Trophoblast cell (in vitro differentiated cells and primary cell): ENCODE measurements around the gene EVL.
A peak's percentile ranks its signal among the peaks of the same experiment; 100 is the strongest.

Experiments
- DNase-seq, 2 donors: peaks; one replicate each; pipeline ENCODE4 v3.0.0-alpha.2; 2016
- H2AFZ ChIP-seq: 2 replicates; pipeline ENCODE4 v1.6.1; 2013; ENCODE audit warnings: low read length, moderate library complexity, mild to moderate bottlenecking; ENCODE audit not compliant: insufficient read depth, poor library complexity
- H2AK5ac ChIP-seq: 2 replicates; pipeline ENCODE4 v1.6.1; 2013; ENCODE audit warnings: mild to moderate bottlenecking, low read length
- H2BK120ac ChIP-seq: 2 replicates; pipeline ENCODE4 v1.6.1; 2013; ENCODE audit warnings: low read length, mild to moderate bottlenecking, moderate library complexity; ENCODE audit not compliant: insufficient read depth, poor library complexity
- H2BK12ac ChIP-seq: 2 replicates; pipeline ENCODE4 v1.6.1; 2013; ENCODE audit warnings: mild to moderate bottlenecking, low read length, moderate library complexity
- H2BK5ac ChIP-seq: 2 replicates; pipeline ENCODE4 v1.6.1; 2013; ENCODE audit warnings: low read length, low read depth, moderate library complexity, mild to moderate bottlenecking; ENCODE audit not compliant: poor library complexity
- H3K14ac ChIP-seq: 2 replicates; pipeline ENCODE4 v1.6.1; 2013; ENCODE audit warnings: mild to moderate bottlenecking, low read length
- H3K18ac ChIP-seq: 2 replicates; pipeline ENCODE4 v1.6.1; 2013; ENCODE audit warnings: mild to moderate bottlenecking, low read length
- H3K23ac ChIP-seq: 2 replicates; pipeline ENCODE4 v1.6.1; 2013; ENCODE audit warnings: low read length
- H3K27ac ChIP-seq: 2 replicates; pipeline ENCODE4 v1.5.1; 2013; ENCODE audit warnings: low read depth, mild to moderate bottlenecking, inconsistent platforms, low read length, moderate library complexity
- H3K27me3 ChIP-seq: 2 replicates; pipeline ENCODE4 v1.6.1; 2013; ENCODE audit warnings: inconsistent platforms, mild to moderate bottlenecking, low read length, moderate library complexity; ENCODE audit not compliant: insufficient read depth
- H3K36me3 ChIP-seq, 2 experiments: 1 replicate in 1 of 2; 2 replicates in 1 of 2; pipeline ENCODE4 v1.6.1; 2013; ENCODE audit warnings: low read length in 2 of 2, mild to moderate bottlenecking in 2 of 2, moderate library complexity in 1 of 2; ENCODE audit not compliant: insufficient read depth in 2 of 2, control insufficient read depth in 1 of 2
- H3K4ac ChIP-seq: 2 replicates; pipeline ENCODE4 v1.6.1; 2013; ENCODE audit warnings: low read depth, mild to moderate bottlenecking, low read length, moderate library complexity
- H3K4me1 ChIP-seq, 2 experiments: 1 replicate in 1 of 2; 2 replicates in 1 of 2; pipeline ENCODE4 v1.6.1; 2013; ENCODE audit warnings: low read length in 2 of 2, mild to moderate bottlenecking in 2 of 2, moderate library complexity in 1 of 2; ENCODE audit not compliant: insufficient read depth in 2 of 2, control insufficient read depth in 1 of 2
- H3K4me2 ChIP-seq: 2 replicates; pipeline ENCODE4 v1.6.1; 2013; ENCODE audit warnings: inconsistent platforms, mild to moderate bottlenecking, low read length, moderate library complexity
- H3K4me3 ChIP-seq: 2 replicates; pipeline ENCODE4 v1.5.1; 2013; ENCODE audit warnings: mild to moderate bottlenecking, low read depth, low read length, inconsistent platforms
- H3K79me1 ChIP-seq: one replicate; pipeline ENCODE4 v1.6.1; 2013; ENCODE audit warnings: low read length
- H3K79me2 ChIP-seq: 2 replicates; pipeline ENCODE4 v1.6.1; 2013; ENCODE audit warnings: low read length, mild to moderate bottlenecking; ENCODE audit not compliant: control insufficient read depth, insufficient read depth, poor library complexity
- H3K9ac ChIP-seq: 2 replicates; pipeline ENCODE4 v1.6.1; 2013; ENCODE audit warnings: mild to moderate bottlenecking, low read length
- H3K9me3 ChIP-seq: 2 replicates; pipeline ENCODE4 v1.6.1; 2013; ENCODE audit warnings: low read depth, mild to moderate bottlenecking, control low read depth, inconsistent platforms, low read length; ENCODE audit not compliant: insufficient read depth
- H4K12ac ChIP-seq: 2 replicates; pipeline ENCODE4 v1.6.1; 2013; ENCODE audit warnings: low read depth, mild to moderate bottlenecking, low read length, moderate library complexity
- H4K8ac ChIP-seq: 2 replicates; pipeline ENCODE4 v1.6.1; 2013; ENCODE audit warnings: low read depth, mild to moderate bottlenecking, low read length, moderate library complexity
- H4K91ac ChIP-seq: one replicate; pipeline ENCODE4 v1.6.1; 2013; ENCODE audit warnings: low read depth, mild to moderate bottlenecking, low read length, moderate library complexity
- WGBS: extraction: QIAGEN DNeasy Blood & Tissue Kit; methylation state at CpG from one replicate; pipeline ENCODE4 v1.1.7; 2013; ENCODE audit warnings: missing lambda C conversion rate; ENCODE audit not compliant: insufficient read length, insufficient coverage; ENCODE audit errors: extremely low coverage; 5-methylcytosine and 5-hydroxymethylcytosine counted together

EVL gene

DNA sequence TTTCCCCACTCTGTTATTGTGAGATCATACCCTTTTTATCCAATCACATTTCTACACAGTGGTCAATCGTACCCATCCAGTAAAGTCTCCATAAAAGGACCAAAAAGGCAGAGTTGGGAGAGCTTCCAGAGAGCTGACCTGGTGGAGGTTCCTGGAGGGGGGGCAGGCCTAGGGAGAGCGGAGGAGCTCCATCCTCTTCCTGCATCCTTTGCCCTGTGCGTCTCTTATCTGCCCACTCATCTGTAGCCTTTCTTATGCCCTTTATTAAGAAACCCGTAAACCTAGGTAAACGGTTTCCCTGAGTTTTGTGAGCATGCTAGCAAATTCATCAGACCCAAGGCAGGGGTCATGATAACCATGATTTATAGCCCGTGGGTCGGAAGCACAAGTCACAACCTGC lies 26.2 kb downstream of the EVL start:
- Histone ChIP-seq H3K9ac (no peak overlapping the region), H3K23ac (no peak overlapping the region), H3K4me2 (no peak overlapping the region), H3K14ac (no peak overlapping the region), H3K4me3 (no peak overlapping the region), H2AK5ac (no peak overlapping the region), H3K4me1 (no peaks in the 10 kb centered on the region), H3K79me2 (no peaks in the 10 kb centered on the region), H2BK12ac (no peak overlapping the region), H3K79me1 (no peaks in the 10 kb centered on the region), H4K12ac (no peak overlapping the region), H4K8ac (no peak overlapping the region), H2BK120ac (no peak overlapping the region), H3K9me3 (no peaks in the 10 kb centered on the region), H3K18ac (no peak overlapping the region), H3K4ac (no peak overlapping the region), H4K91ac (no peak overlapping the region), H3K27me3 (no peaks in the 10 kb centered on the region), H2AFZ (no peak overlapping the region), H3K27ac (no peak overlapping the region), H2BK5ac (no peak overlapping the region), H3K36me3 (no peaks in the 10 kb centered on the region)
- no peak for DNase-seq
- WGBS: no CpG with 5 or more reads among the region's 7 CpGs

DNA sequence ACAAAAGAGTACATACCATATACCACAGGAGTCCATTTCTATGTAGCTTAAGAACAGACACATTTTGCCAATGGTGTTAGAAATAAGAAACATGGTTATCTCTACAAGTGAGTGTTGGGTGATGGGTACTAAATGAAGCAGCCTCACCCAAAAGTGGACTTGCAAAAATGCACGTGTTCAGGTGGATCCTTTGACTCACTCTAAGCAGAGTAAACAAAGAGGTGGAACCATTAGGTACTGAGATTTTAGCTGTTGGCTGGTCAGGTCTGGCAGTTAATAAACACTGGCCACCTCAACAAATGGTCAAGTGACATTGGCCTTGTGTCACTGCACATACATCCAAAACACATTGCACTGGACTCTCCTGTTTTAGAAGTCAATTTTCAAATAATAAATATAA lies 27.6 kb downstream of the EVL start:
- H4K91ac ChIP-seq: no peak overlapping the region
- no peak overlapping the region for H2BK120ac ChIP-seq
- no peak overlapping the region for H3K18ac ChIP-seq
- H3K4ac ChIP-seq: no peak overlapping the region
- H3K27ac ChIP-seq: no peak overlapping the region
- WGBS: no CpG with 5 or more reads among the region's 1 CpG
- H2AK5ac ChIP-seq: no peak overlapping the region
- no peak for DNase-seq
- no peaks in the 10 kb centered on the region for H3K79me2 ChIP-seq
- no peak overlapping the region for H2AFZ ChIP-seq
- H3K4me2 ChIP-seq: no peak overlapping the region
- H3K9ac ChIP-seq: no peak overlapping the region
- no peak overlapping the region for H4K12ac ChIP-seq
- H2BK5ac ChIP-seq: no peak overlapping the region
- no peaks in the 10 kb centered on the region for H3K36me3 ChIP-seq
- no peak overlapping the region for H3K14ac ChIP-seq
- no peaks in the 10 kb centered on the region for H3K79me1 ChIP-seq
- H3K23ac ChIP-seq: no peak overlapping the region
- H3K9me3 ChIP-seq: peaks cover 3% of the 10 kb centered on the region
- H3K27me3 ChIP-seq: no peaks in the 10 kb centered on the region
- H4K8ac ChIP-seq: no peak overlapping the region
- no peaks in the 10 kb centered on the region for H3K4me1 ChIP-seq
- H3K4me3 ChIP-seq: no peak overlapping the region
- no peak overlapping the region for H2BK12ac ChIP-seq

DNA sequence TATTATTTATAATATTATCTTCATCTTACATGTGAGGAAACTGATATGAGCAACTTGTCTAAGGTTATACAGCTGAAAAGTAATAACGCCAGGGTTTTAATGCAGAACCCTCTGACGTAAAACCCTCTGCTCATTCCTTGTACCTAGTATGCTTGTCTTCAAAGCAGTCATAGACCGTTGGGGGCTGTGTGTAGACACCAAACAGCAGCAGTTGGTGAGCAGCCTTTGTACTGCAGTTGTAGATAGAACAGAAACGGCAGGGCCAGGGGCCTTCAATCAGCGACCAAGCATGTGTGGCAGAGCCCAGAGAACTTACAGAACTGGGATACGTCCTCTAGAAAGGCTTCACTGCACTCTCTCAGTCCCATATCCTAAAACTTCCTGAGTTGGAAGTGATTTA lies 28.1 kb downstream of the EVL start:
- no peaks in the 10 kb centered on the region for H3K4me1 ChIP-seq
- no peak overlapping the region for H3K18ac ChIP-seq
- H3K4ac ChIP-seq: no peak overlapping the region
- no peaks in the 10 kb centered on the region for H3K27me3 ChIP-seq
- H2BK5ac ChIP-seq: no peak overlapping the region
- H2AK5ac ChIP-seq: no peak overlapping the region
- H3K79me2 ChIP-seq: no peaks in the 10 kb centered on the region
- WGBS: no CpG with 5 or more reads among the region's 6 CpGs
- no peak overlapping the region for H2BK12ac ChIP-seq
- H3K79me1 ChIP-seq: no peaks in the 10 kb centered on the region
- no peak for DNase-seq
- H3K4me3 ChIP-seq: no peak overlapping the region
- no peak overlapping the region for H3K9ac ChIP-seq
- no peak overlapping the region for H4K8ac ChIP-seq
- no peak overlapping the region for H3K14ac ChIP-seq
- no peak overlapping the region for H4K12ac ChIP-seq
- H2BK120ac ChIP-seq: no peak overlapping the region
- H3K23ac ChIP-seq: no peak overlapping the region
- no peak overlapping the region for H4K91ac ChIP-seq
- H3K27ac ChIP-seq: no peak overlapping the region
- no peak overlapping the region for H3K4me2 ChIP-seq
- no peak overlapping the region for H2AFZ ChIP-seq
- H3K36me3 ChIP-seq: no peaks in the 10 kb centered on the region
- H3K9me3 ChIP-seq: peaks cover 3% of the 10 kb centered on the region

DNA sequence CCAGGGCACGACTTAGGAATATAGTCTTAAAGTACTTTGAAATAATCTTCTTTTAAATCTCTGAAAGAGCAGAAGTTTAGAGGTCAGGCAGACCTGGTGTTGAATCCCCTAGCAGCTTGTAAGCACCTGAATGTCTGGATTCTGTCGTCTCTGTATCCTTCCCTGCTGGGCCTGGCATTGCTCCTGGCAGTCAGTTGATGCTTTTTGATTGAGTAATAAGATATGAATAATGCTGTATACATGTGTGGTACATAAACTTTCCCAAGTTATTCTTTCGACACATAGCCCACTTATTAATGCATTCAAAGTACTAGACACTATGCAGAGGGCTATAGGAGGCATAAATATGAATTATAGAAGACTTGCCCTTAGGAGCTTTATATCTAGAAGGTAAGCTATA lies 31.4 kb downstream of the EVL start:
- Histone ChIP-seq H3K14ac (no peak overlapping the region), H3K4me2 (no peak overlapping the region), H3K18ac (no peak overlapping the region), H3K4ac (no peak overlapping the region), H3K27ac (no peak overlapping the region), H2BK5ac (no peak overlapping the region), H3K27me3 (no peaks in the 10 kb centered on the region), H2BK12ac (no peak overlapping the region), H3K79me1 (no peaks in the 10 kb centered on the region), H3K9ac (no peak overlapping the region), H2BK120ac (no peak overlapping the region), H3K4me1 (peaks cover 0 to 5% of the 10 kb centered on the region in 2 experiments), H3K79me2 (no peaks in the 10 kb centered on the region), H4K91ac (no peak overlapping the region), H3K9me3 (peaks cover 3% of the 10 kb centered on the region), H4K12ac (no peak overlapping the region), H3K36me3 (no peaks in the 10 kb centered on the region), H3K4me3 (no peak overlapping the region), H4K8ac (no peak overlapping the region), H2AK5ac (no peak overlapping the region), H2AFZ (no peak overlapping the region), H3K23ac (no peak overlapping the region)
- peak in 1 of 2 donors; percentile 33 for DNase-seq
- WGBS: no CpG with 5 or more reads among the region's 3 CpGs
